PC-9 (cell line): ENCODE data around the gene IST1. TPM values are rescaled to one million over a fixed set of nuclear protein-coding genes. Genes with fewer than 3 reads are reported as not detected.

Source experiments
- BruUV-seq: library from RNA; stranded (reverse); fragments of 400-500 nt; replicated peaks from 2 replicates; lab custom pipeline; 2021; lab: Mats Ljungman, UMichigan
- CTCF ChIA-PET: fragments of 300-600 bp; sonication (Branson Sonifier 250); formaldehyde crosslinking; loops from one replicate; lab custom pipeline; 2022; ENCODE audit warnings: antibody characterized with exemption; lab: Charles Lee
- POLR2A ChIA-PET: fragments of 300-600 bp; sonication (Branson Sonifier 250); formaldehyde crosslinking; loops from one replicate; lab custom pipeline; 2022; ENCODE audit warnings: antibody characterized with exemption; ENCODE audit not compliant: unreplicated experiment; lab: Charles Lee
- DNase-seq, 2 experiments: peaks; one replicate each; pipeline versions ENCODE4 v3.0.0 to v3.0.0-alpha.2; 2015 to 2022; ENCODE audit warnings: mixed read lengths in 1 of 2
- H2AFZ ChIP-seq: fragments of 200-600 bp; sonication (generic); 2 replicates; pipeline ENCODE4 v1.8.1; 2017; ENCODE audit warnings: antibody characterized with exemption
- H3F3A ChIP-seq: fragments of 200-600 bp; sonication (generic); 2 replicates; pipeline ENCODE4 v1.8.1; 2017; ENCODE audit warnings: antibody characterized with exemption, mild to moderate bottlenecking, low read depth; ENCODE audit not compliant: insufficient read depth
- H3K27ac ChIP-seq: fragments of 200-600 bp; sonication (generic); 2 replicates; pipeline ENCODE4 v1.6.1; 2016; ENCODE audit warnings: mixed run types
- H3K27me3 ChIP-seq: fragments of 200-600 bp; sonication (generic); 2 replicates; pipeline ENCODE4 v1.6.1; 2016; ENCODE audit warnings: low read depth, mixed run types; ENCODE audit not compliant: insufficient read depth
- H3K36me3 ChIP-seq: fragments of 200-600 bp; sonication (generic); 2 replicates; pipeline ENCODE4 v1.6.1; 2016; ENCODE audit warnings: low read depth, mixed run types
- H3K4me1 ChIP-seq: fragments of 200-600 bp; sonication (generic); replicated peaks from 2 replicates; pipeline ENCODE4 v1.6.1; 2016; ENCODE audit warnings: mixed run types; ENCODE audit not compliant: insufficient read depth
- H3K4me2 ChIP-seq: fragments of 200-600 bp; sonication (generic); 2 replicates; pipeline ENCODE4 v1.6.1; 2017; ENCODE audit warnings: mixed run types
- H3K4me3 ChIP-seq: fragments of 200-600 bp; sonication (generic); 2 replicates; pipeline ENCODE4 v1.6.1; 2016; ENCODE audit warnings: mixed run types
- H3K79me2 ChIP-seq: fragments of 200-600 bp; sonication (generic); 2 replicates; pipeline ENCODE4 v1.6.1; 2017; ENCODE audit warnings: low read depth, mixed run types
- H3K9me2 ChIP-seq: fragments of 200-600 bp; sonication (generic); 2 replicates; pipeline ENCODE4 v1.8.1; 2017; ENCODE audit warnings: mild to moderate bottlenecking; ENCODE audit not compliant: insufficient read depth
- H3K9me3 ChIP-seq: fragments of 200-600 bp; sonication (generic); 2 replicates; pipeline ENCODE4 v1.8.1; 2016; ENCODE audit warnings: low read depth; ENCODE audit not compliant: insufficient read depth
- H4K20me1 ChIP-seq: fragments of 200-600 bp; sonication (generic); 2 replicates; pipeline ENCODE4 v1.8.1; 2017; ENCODE audit not compliant: insufficient read depth
- EZH2 ChIP-seq: fragments of 200-600 bp; sonication (generic); IDR thresholded peaks from 2 replicates; pipeline ENCODE4 v1.8.0; 2017; ENCODE audit warnings: antibody characterized with exemption, low read depth
- intact Hi-C: fragments of 100-400 bp; cut with micrococcal nuclease; formaldehyde crosslinking; loops from one replicate; pipeline ENCODE4 v1.10.0; 2022; ENCODE audit not compliant: unreplicated experiment
- total RNA-seq: library from RNA; stranded (reverse); gene quantifications from 2 replicates; pipeline ENCODE4 v1.2.3, GENCODE V29; 2021
- TF ChIP-seq, protein P1 (sequence below): fragments of 200-600 bp; sonication (generic); conservative IDR thresholded peaks from 2 replicates; pipeline ENCODE4 v1.6.1; 2017; ENCODE audit warnings: mixed run types, antibody characterized with exemption, mild to moderate bottlenecking, moderate library complexity

The IST1 gene
- total RNA-seq, 1 experiment from 2014 or later: 177 TPM

- no peak overlapping the region for H3K27ac ChIP-seq
- no peaks in the 10 kb centered on the region for H3K79me2 ChIP-seq
- no peak for TF ChIP-seq EZH2
- TF ChIP-seq, protein P1, sequence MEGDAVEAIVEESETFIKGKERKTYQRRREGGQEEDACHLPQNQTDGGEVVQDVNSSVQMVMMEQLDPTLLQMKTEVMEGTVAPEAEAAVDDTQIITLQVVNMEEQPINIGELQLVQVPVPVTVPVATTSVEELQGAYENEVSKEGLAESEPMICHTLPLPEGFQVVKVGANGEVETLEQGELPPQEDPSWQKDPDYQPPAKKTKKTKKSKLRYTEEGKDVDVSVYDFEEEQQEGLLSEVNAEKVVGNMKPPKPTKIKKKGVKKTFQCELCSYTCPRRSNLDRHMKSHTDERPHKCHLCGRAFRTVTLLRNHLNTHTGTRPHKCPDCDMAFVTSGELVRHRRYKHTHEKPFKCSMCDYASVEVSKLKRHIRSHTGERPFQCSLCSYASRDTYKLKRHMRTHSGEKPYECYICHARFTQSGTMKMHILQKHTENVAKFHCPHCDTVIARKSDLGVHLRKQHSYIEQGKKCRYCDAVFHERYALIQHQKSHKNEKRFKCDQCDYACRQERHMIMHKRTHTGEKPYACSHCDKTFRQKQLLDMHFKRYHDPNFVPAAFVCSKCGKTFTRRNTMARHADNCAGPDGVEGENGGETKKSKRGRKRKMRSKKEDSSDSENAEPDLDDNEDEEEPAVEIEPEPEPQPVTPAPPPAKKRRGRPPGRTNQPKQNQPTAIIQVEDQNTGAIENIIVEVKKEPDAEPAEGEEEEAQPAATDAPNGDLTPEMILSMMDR: no peak
- CTCF ChIA-PET: no interaction called here
- DNase-seq: no peak
- H3K4me3 ChIP-seq: no peak overlapping the region
- H3K9me2 ChIP-seq: no peaks in the 10 kb centered on the region
- H3K4me2 ChIP-seq: no peak overlapping the region
- no peaks in the 10 kb centered on the region for H3K27me3 ChIP-seq
- no TSS peak for BruUV-seq
- POLR2A ChIA-PET: interaction anchor here (0.8 kb wide), 1 partner anchor 612 kb away, joined by 13 read pairs; no protein-coding TSS in a partner anchor
- H3K36me3 ChIP-seq: no peaks in the 10 kb centered on the region
- no peak overlapping the region for H2AFZ ChIP-seq
- H3K4me1 ChIP-seq: no peaks in the 10 kb centered on the region
- no peaks in the 10 kb centered on the region for H4K20me1 ChIP-seq
- no peaks in the 10 kb centered on the region for H3K9me3 ChIP-seq
- intact Hi-C loops: no loop called here
- no peaks in the 10 kb centered on the region for H3F3A ChIP-seq
These were observed 22.1 kb upstream of the IST1 start for GRCh38 chr16:71873199-71873598.

GRCh38 chr16:71878911-71879310 is 16.4 kb upstream of the IST1 start:
- H3K9me3 ChIP-seq: no peaks in the 10 kb centered on the region
- intact Hi-C loops: no loop called here
- DNase-seq: no peak
- CTCF ChIA-PET: no interaction called here
- H3F3A ChIP-seq: peaks cover 18% of the 10 kb centered on the region
- no TSS peak for BruUV-seq
- H3K4me1 ChIP-seq: peaks cover 10% of the 10 kb centered on the region
- no peak overlapping the region for H3K27ac ChIP-seq
- H2AFZ ChIP-seq: no peak overlapping the region
- H3K9me2 ChIP-seq: no peaks in the 10 kb centered on the region
- no peaks in the 10 kb centered on the region for H3K79me2 ChIP-seq
- POLR2A ChIA-PET: no interaction called here
- TF ChIP-seq, protein P1: no peak
- TF ChIP-seq EZH2: no peak
- no peaks in the 10 kb centered on the region for H3K27me3 ChIP-seq
- H3K4me3 ChIP-seq: no peak overlapping the region
- H4K20me1 ChIP-seq: no peaks in the 10 kb centered on the region
- no peaks in the 10 kb centered on the region for H3K36me3 ChIP-seq
- H3K4me2 ChIP-seq: no peak overlapping the region

DNA sequence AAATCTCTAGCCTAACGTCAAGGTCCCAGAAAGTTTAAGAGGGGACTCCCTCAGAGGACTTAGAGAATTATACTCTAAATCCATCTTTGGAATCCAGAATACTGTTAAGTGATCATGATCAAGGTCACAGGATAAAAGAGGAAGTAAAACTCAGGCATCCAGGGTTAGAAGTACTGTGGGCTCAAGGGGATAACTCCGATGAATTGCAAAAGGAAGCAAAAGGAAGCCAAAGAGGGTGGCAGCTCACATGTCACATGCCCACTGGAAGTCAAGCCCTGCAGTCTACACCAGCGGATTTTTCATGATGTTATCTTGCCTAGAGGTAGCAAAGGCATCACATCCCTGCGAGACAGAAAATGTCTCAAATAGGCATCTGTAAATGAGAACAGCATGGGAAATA is 15.2 kb upstream of the IST1 start:
- no TSS peak for BruUV-seq
- CTCF ChIA-PET: no interaction called here
- intact Hi-C loops: no loop called here

More for the DNA sequence above, 15.2 kb upstream of the IST1 start:
- POLR2A ChIA-PET: no interaction called here
- H3K4me2 ChIP-seq: no peak overlapping the region
- peaks cover 20% of the 10 kb centered on the region for H3F3A ChIP-seq
- no peaks in the 10 kb centered on the region for H3K9me2 ChIP-seq
- no peaks in the 10 kb centered on the region for H3K27me3 ChIP-seq
- no peak overlapping the region for H3K27ac ChIP-seq
- TF ChIP-seq EZH2: no peak
- TF ChIP-seq, protein P1: no peak
- H3K9me3 ChIP-seq: no peaks in the 10 kb centered on the region
- no peak overlapping the region for H2AFZ ChIP-seq
- no peak overlapping the region for H3K4me3 ChIP-seq
- no peaks in the 10 kb centered on the region for H3K36me3 ChIP-seq
- no peak for DNase-seq
- H3K79me2 ChIP-seq: no peaks in the 10 kb centered on the region
- H4K20me1 ChIP-seq: no peaks in the 10 kb centered on the region
- peaks cover 15% of the 10 kb centered on the region for H3K4me1 ChIP-seq
